Stimulated activated CD4-positive, alpha-beta T cell treated with anti-CD3 and anti-CD28 coated beads, Interleukin-4, amount 100 ng/mL, for 1 hour (primary cell): ENCODE results near the gene INTU.
"Not testable (repeated sequence)": the region's sequence is repeated elsewhere in the genome, so short reads cannot be mapped to it uniquely, and the experiment has no call there.

ENCODE experiments used
- DNase-seq: peaks from one replicate; pipeline ENCODE4 v3.0.0-alpha.2; 2020

Gene INTU

DNA sequence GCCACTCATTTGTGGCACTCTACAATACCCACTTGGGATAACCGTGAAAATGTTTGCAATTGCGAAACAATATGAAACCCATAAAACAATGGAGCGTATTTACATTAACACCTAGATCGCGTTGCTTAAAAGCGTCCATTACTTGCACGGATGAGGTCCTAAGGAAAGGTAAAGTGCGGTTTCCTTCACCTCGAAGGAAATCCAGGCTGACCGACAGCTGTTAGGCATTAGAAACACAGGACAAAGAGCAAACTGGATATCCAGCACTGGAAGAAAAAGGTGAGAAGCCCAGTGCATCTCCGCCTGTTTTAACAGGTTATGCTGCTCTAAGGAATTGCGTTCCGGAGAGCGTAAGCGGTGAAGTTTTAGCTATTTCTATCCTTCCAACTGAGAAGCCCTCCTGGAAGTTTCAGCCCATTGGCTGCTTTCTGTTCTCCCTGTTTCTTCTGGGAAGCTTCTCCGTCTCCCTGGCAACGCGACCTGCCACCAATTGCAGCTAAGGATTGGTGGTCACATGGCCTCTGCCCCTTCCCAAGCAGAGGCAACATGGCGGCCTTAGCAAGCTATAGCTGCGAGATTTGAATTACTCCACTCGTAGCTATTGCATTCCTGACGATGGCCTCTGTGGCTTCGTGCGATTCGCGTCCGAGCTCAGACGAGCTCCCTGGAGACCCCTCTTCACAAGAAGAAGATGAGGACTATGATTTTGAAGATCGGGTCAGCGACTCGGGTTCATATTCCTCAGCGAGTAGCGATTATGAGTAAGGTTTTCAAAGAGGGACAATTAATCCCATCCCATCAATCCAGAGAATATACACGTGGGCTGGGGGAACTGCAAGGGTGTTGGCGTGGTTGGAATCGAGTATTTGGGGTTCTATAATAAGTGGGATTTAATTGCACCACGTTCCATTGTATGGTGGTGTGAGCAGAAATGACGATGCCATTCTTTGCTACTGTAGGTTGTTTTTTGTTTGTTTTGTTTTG, at the start of gene INTU:
Gene INTU, plus strand, starts transcription at position 538 of the 984 bp plus-strand sequence. Its CDS starts 78 bp downstream, at position 616.
- DNase-seq: peak; percentile 8

GRCh38 chr4:127586496-127586895, 46.3 kb upstream of the INTU start:
- not testable (repeated sequence) for DNase-seq

- DNase-seq: no peak
These were observed 45.7 kb upstream of the INTU start for GRCh38 chr4:127586922-127587571.

DNA sequence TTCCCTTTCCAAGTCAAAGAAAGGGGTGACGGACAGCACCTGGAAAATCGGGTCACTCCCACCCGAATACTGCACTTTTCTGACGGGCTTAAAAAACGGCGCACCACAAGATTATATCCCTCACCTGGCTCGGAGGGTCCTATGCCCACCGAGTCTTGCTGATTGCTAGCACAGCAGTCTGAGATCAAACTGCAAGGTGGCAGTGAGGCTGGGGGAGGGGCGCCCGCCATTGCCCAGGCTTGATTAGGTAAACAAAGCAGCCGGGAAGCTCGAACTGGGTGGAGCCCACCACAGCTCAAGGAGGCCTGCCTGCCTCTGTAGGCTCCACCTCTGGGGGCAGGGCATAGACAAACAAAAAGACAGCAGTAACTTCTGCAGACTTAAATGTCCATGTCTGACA, 43.6 kb upstream of the INTU start:
- DNase-seq: not testable (repeated sequence)

- DNase-seq: no peak
These were observed 34.1 kb upstream of the INTU start for GRCh38 chr4:127598656-127599055.

- no peak for DNase-seq
These were observed 31.7 kb upstream of the INTU start for GRCh38 chr4:127601029-127601428.

- no peak for DNase-seq
These were observed 27.6 kb upstream of the INTU start for GRCh38 chr4:127604949-127605709.

DNA sequence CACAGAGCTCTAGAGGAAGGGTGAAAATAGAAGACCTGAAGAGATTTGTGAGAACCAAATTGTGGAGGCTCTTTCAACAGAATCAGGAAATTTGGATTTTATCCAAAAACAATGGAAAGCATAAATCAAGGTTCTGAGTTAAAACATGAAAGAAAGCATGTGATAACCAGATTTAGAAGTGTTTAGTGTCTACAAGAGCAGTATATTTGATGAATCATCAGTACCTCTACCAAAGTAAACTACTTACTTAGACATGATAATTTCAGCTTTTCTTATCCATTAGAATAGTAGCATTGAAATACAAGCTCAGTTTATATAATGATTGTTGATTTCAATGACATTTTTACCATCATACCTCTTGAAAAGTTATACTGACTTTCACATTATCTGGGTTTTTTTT, 25.9 kb upstream of the INTU start:
- DNase-seq: no peak

DNA sequence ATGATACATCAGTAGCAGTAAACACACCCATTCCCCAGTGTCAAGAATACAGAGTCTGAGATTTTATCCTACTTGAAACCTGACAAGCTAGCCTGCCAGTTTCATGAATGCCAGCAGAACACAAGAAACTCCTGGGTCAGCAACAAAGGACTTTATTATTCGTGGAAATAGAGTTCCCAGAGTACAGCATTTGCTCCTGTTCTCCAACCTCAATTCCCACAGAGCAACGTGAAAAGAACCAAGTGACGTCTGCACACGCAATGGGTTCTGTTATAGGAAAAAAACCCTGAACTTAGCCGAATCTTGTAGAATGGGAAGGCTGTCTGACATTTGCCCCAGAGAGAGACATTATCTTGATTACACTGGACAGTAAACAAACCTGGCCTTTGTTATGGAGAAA, 23.3 kb upstream of the INTU start:
- no peak for DNase-seq

- DNase-seq: no peak
These were observed 22.3 kb upstream of the INTU start for GRCh38 chr4:127610488-127610887.

- no peak for DNase-seq
These were observed 15.9 kb upstream of the INTU start for GRCh38 chr4:127616898-127617297.

- DNase-seq: no peak
These were observed 14.3 kb upstream of the INTU start for GRCh38 chr4:127618427-127618826.

- no peak for DNase-seq
These were observed 10.2 kb upstream of the INTU start for GRCh38 chr4:127622621-127622920.

DNA sequence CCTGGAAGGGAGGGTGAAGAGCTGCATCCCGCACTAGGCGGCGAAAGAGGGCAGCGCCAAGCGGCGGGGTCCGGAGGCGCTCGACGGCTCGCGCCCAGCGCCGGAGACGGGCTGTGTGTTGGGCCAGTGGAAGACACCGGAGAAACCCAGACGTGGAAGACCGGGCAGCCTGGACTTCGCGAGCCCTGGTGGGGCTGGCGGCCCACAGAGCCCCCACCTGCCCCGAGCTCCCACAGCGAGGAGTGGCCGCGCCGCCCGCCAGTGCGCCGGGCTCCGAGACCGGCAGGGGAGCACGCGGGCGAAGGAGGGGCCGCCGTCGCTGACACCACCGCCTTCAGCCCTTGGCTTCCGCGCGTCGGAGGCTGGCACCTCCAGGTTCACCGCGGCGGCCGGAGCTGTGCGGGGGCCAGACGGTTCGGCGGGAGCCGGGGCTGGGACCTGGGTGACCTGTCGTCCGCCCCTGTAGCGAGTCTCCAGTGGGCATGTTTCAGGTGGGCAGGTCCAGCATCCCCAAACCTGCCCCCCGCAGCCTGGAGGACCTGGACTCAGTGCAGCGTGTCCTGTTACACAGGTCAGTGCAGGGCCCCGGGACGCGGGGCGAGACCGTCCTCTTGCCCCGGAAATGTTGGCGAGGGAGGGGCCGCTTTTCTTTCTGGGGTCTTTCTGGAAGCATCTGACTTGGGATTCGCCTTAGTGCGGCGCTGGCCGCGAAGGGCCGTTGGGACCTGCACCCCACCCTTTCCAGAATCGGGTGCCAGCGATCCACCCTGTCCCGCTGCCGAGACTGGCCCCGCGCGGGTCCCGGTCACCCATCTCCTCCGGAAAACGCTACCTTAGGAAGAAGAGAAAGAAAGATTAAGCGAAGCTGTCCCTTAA, 9.6 kb upstream of the INTU start:
- DNase-seq: no peak

- DNase-seq: peak; percentile 10
These were observed 9.0 kb upstream of the INTU start for GRCh38 chr4:127623797-127624083.

DNA sequence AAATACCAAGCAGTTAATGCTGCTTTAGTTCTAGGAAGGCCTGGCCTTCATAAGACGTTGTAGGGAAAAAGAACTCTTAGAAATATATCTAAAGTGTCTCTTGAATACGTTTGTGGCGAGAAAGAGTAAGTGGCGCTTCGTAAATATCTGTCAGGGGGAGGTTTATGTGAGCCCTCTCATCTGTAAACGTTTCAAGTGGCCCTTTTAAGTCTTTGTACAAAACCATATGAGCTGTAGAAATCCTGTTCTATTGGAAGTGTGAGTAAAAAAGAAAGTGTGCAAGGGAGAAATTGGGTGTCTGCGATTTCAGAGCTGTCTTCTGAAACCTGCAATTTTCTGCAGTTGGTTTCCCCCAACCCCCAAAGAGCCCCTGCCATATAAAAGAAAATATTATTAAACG, 8.6 kb upstream of the INTU start:
- no peak for DNase-seq

GRCh38 chr4:127629371-127629770, 3.4 kb upstream of the INTU start:
- DNase-seq: no peak

DNA sequence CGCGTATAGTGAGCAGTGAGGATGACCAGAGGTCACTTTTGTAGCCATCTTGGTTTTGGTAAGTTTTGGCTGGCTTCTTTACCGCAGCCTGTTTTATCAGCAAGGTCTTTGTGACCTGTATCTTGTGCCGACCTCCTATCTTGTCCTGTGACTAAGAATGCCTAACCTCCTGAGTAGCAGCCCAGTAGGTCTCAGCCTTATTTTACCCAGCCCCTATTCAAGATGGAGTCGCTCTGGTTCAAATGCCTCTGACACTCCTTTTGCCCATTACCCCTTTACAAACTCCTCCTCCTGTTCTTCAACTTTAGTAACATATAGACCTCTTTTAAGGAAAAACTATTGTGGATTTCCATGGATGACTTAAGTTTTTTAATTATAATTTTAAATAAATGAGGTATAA, 2.6 kb upstream of the INTU start:
- no peak for DNase-seq

DNA sequence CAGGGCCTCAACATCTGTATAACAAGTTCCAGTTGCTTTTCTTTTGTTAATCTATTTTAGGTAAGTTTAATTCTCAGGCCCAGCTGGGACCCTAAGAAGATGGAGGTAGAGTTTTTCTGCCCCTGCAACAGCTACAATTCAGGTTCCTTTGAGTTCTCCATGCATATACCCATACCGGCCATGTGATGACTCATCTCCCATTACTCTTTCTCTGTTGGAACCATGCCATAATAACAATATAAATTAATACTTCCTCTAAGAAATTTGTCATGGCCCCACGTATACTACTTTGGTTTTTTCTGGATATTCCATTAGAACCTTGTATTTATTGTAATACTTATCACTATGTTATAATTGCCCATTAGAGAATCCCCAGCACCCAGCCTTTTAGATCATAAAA, 1.3 kb upstream of the INTU start:
- no peak for DNase-seq

DNA sequence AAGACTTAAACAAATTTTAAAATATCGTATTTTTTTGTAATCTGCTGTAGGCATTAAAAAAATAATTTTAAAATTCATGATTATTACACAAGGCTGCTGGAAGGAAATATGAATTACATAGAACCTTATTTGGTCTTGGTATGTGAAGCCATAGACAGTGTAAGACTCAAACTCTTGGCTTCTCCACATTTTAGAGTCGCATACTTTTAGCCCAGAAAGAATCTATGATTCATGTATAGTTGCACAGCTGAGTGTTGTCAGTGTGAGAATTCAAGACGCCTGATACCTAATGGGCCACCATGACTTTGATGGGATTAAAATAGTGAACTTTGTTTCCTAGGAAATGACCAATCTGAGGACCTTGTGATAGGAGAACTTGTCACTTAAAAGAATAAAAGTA, 1.4 kb downstream of the INTU start:
- no peak for DNase-seq

DNA sequence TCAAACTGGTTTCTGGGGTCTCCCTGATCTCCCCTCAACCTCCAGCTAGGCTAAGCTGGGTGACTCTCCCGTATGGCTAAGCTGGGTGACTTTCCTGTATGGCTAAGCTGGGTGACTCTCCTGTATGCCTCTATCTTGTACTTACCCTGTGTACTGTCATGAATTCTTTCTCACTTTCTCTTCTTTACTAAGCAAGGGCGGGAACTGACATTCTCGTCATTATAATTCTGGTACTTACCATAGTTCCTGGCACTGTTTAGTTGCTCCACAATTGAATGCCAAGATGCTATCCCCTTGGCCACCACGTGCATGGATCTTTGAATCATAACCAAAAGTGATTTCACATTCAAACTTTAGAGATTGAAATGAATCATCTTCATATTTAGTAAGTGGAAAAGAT, 8.8 kb downstream of the INTU start:
- no peak for DNase-seq

DNA sequence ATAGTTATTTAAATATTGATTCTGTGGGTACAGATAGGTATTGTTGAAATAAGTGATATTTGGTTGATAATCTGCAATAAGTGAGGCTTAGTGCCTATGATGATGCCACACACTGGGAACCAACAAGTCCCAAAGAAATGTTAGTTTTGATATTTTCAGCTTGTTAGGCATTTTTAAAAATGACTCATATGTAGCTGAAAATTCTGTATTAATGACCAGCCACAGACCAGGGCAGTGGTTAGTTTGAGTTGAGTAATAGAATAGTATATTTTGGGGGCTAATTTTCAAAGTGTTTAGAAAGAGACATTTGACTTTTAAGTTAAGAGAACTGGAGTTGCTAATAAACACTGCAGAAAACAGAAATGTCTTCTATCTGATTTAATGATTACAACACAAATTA, 9.4 kb downstream of the INTU start:
- DNase-seq: no peak

GRCh38 chr4:127643791-127644190, 11.0 kb downstream of the INTU start:
- DNase-seq: no peak
